Endothelial cell of umbilical vein (primary cell): ENCODE results near the gene EXOC6B. TPM values are rescaled to one million over a fixed set of nuclear protein-coding genes. Genes with fewer than 3 reads are reported as not detected.

Source experiments
- BruUV-seq: library from RNA; stranded (reverse); fragments of 400-500 nt; replicated peaks from 2 replicates; lab custom pipeline; 2021; lab: Mats Ljungman, UMichigan
- CTCF ChIA-PET: fragments of 300-600, 350-600 bp; sonication (Branson Sonifier 250); formaldehyde crosslinking; loops from one replicate; lab custom pipeline; 2021; ENCODE audit warnings: antibody characterized with exemption, inconsistent platforms; lab: Charles Lee
- POLR2A ChIA-PET: fragments of 300-600, 350-600 bp; sonication (Branson Sonifier 250); formaldehyde crosslinking; loops from one replicate; lab custom pipeline; 2021; ENCODE audit warnings: antibody characterized with exemption, inconsistent platforms; lab: Charles Lee
- DNase-seq: peaks from one replicate; pipeline ENCODE4 v3.0.0-alpha.2; 2011; ENCODE audit warnings: low read depth, low spot score
- FAIRE-seq: peaks from 2 replicates; lab custom pipeline; 2011; peaks lifted over from hg19 to GRCh38; lab: Jason Lieb, UNC
- H2AFZ ChIP-seq: 2 replicates; pipeline ENCODE4 v1.6.0; 2012; ENCODE audit warnings: low read depth, low read length, control low read depth, inconsistent platforms
- H3K27ac ChIP-seq: 2 replicates; pipeline ENCODE4 v1.5.1; 2011; ENCODE audit warnings: low read depth, mild to moderate bottlenecking, control low read depth, low read length, moderate library complexity; ENCODE audit not compliant: insufficient read depth
- H3K27me3 ChIP-seq, 2 experiments: 2 replicates each; pipeline versions ENCODE4 v1.6.0 to v1.6.1; 2011; ENCODE audit warnings: low read length in 2 of 2, mixed read lengths in 1 of 2; ENCODE audit not compliant: control insufficient read depth in 2 of 2, insufficient read depth in 2 of 2
- H3K36me3 ChIP-seq, 2 experiments: 2 replicates in 1 of 2; 3 replicates in 1 of 2; pipeline ENCODE4 v1.5.1; 2011; ENCODE audit warnings: low read length in 2 of 2, mild to moderate bottlenecking in 1 of 2, moderate library complexity in 1 of 2; ENCODE audit not compliant: control insufficient read depth in 2 of 2, insufficient read depth in 2 of 2; ENCODE audit errors: extremely low read depth in 1 of 2
- H3K4me1 ChIP-seq: 3 replicates; pipeline ENCODE4 v1.5.1; 2011; ENCODE audit warnings: mild to moderate bottlenecking, low read length; ENCODE audit not compliant: control insufficient read depth, insufficient read depth; ENCODE audit errors: extremely low read depth
- H3K4me2 ChIP-seq: 2 replicates; pipeline ENCODE4 v1.6.1; 2011; ENCODE audit warnings: low read length, control low read depth, mixed read lengths; ENCODE audit not compliant: insufficient read depth
- H3K4me3 ChIP-seq, 3 experiments: fragments of 200-600 bp in 1 of 3; sonication (generic), shearing (Covaris generic) in 1 of 3; replicated peaks in 1 of 3; 2 replicates each; pipeline ENCODE4 v1.5.1; 2011 to 2016; ENCODE audit warnings: control low read depth in 3 of 3, low read length in 3 of 3, mild to moderate bottlenecking in 2 of 3, inconsistent platforms in 1 of 3, low read depth in 1 of 3, moderate library complexity in 1 of 3; ENCODE audit not compliant: insufficient read depth in 1 of 3
- H3K79me2 ChIP-seq: 2 replicates; pipeline ENCODE4 v1.6.0; 2012; ENCODE audit warnings: low read length, inconsistent platforms; ENCODE audit not compliant: control insufficient read depth, insufficient read depth
- H3K9ac ChIP-seq: replicated peaks from 2 replicates; pipeline ENCODE3; 2011; ENCODE audit warnings: low read length, control low read depth; ENCODE audit not compliant: insufficient read depth; ENCODE audit errors: extremely low read depth
- H3K9me1 ChIP-seq: replicated peaks from 3 replicates; pipeline ENCODE4 v1.6.0; 2011; ENCODE audit warnings: mild to moderate bottlenecking, low read length; ENCODE audit not compliant: control insufficient read depth, insufficient read depth; ENCODE audit errors: extremely low read depth
- H3K9me3 ChIP-seq: replicated peaks from 2 replicates; pipeline ENCODE4 v1.5.1; 2012; ENCODE audit warnings: low read length, inconsistent platforms; ENCODE audit not compliant: control insufficient read depth, insufficient read depth
- H4K20me1 ChIP-seq: replicated peaks from 2 replicates; pipeline ENCODE3; 2011; ENCODE audit warnings: mild to moderate bottlenecking, low read length; ENCODE audit not compliant: control insufficient read depth, insufficient read depth; ENCODE audit errors: extremely low read depth
- EZH2 ChIP-seq: IDR thresholded peaks from 2 replicates; pipeline ENCODE4 v1.6.1; 2012; ENCODE audit warnings: borderline replicate concordance, low read depth, mild to moderate bottlenecking, moderate library complexity, low read length, inconsistent platforms; ENCODE audit not compliant: severe bottlenecking
- FOS ChIP-seq: IDR thresholded peaks from 2 replicates; pipeline ENCODE4 v1.6.1; 2011; ENCODE audit warnings: mild to moderate bottlenecking, low read length, moderate library complexity, borderline replicate concordance; ENCODE audit not compliant: insufficient read depth
- GATA2 ChIP-seq: IDR thresholded peaks from 2 replicates; pipeline ENCODE4 v1.7.0; 2011; ENCODE audit warnings: low read depth, mild to moderate bottlenecking, moderate library complexity, mixed read lengths, low read length; ENCODE audit not compliant: insufficient read length, insufficient read depth
- JUN ChIP-seq: IDR thresholded peaks from 2 replicates; pipeline ENCODE4 v1.6.1; 2011; ENCODE audit warnings: borderline replicate concordance, low read depth; ENCODE audit not compliant: insufficient read length, insufficient read depth
- MYC ChIP-seq: IDR thresholded peaks from one replicate; pipeline ENCODE4 v1.6.1; 2011; ENCODE audit warnings: mild to moderate bottlenecking, low read depth, low read length
- POLR2A ChIP-seq: IDR thresholded peaks from 2 replicates; pipeline ENCODE4 v1.6.1; 2012; ENCODE audit warnings: low read depth, mild to moderate bottlenecking, control low read depth, low read length
- POLR2AphosphoS5 ChIP-seq: IDR thresholded peaks from 2 replicates; pipeline ENCODE4 v1.6.1; 2012; ENCODE audit warnings: low read depth, mild to moderate bottlenecking, control low read depth, low read length, moderate library complexity; ENCODE audit not compliant: insufficient read depth
- dilution Hi-C: fragments of 300-500 bp; cut with MboI; formaldehyde crosslinking; loops from one replicate; pipeline ENCODE4 v1.15.0; 2019; ENCODE audit warnings: low sequenced_read_pairs; ENCODE audit not compliant: extremely low pct_ligation_motif_present
- intact Hi-C: fragments of 100-400 bp; cut with micrococcal nuclease; formaldehyde crosslinking; loops from one replicate; pipeline ENCODE4 v1.10.0; 2022
- polyA plus RNA-seq, 4 experiments: library from polyadenylated mRNA; depleted of rRNA in 3 of 4; stranded (reverse) in 3 of 4; unstranded in 1 of 4; fragments of >200 nt; gene quantifications; 2 replicates each; pipeline versions ENCODE4 v1.2.1 to v1.2.3, GENCODE V29; 2011 to 2012; ENCODE audit warnings: missing spikeins in 1 of 4
- total RNA-seq: library from RNA; stranded (reverse); gene quantifications from 2 replicates; pipeline ENCODE4 v1.2.3, GENCODE V29; 2021
- TF ChIP-seq, protein P1 (sequence below), 2 donors: IDR thresholded peaks; 1 replicate in 1 of 2; 2 replicates in 1 of 2; pipeline ENCODE4 v1.5.1; 2011; ENCODE audit warnings: low read length in 2 of 2, mild to moderate bottlenecking in 2 of 2, moderate library complexity in 2 of 2, control low read depth in 1 of 2, inconsistent platforms in 1 of 2, low read depth in 1 of 2; ENCODE audit not compliant: insufficient read depth in 1 of 2; ENCODE audit errors: extremely low read depth in 1 of 2
- TF ChIP-seq, protein P2 (sequence below): IDR thresholded peaks from 2 replicates; pipeline ENCODE4 v1.6.1; 2011; ENCODE audit not compliant: insufficient read depth, insufficient read length

EXOC6B gene
- total and polyA plus RNA-seq, 2 donors (not counting 3 experiments of a cell fraction or from before 2014, with no cell fraction given) = 10.8 to 34.8 TPM

DNA sequence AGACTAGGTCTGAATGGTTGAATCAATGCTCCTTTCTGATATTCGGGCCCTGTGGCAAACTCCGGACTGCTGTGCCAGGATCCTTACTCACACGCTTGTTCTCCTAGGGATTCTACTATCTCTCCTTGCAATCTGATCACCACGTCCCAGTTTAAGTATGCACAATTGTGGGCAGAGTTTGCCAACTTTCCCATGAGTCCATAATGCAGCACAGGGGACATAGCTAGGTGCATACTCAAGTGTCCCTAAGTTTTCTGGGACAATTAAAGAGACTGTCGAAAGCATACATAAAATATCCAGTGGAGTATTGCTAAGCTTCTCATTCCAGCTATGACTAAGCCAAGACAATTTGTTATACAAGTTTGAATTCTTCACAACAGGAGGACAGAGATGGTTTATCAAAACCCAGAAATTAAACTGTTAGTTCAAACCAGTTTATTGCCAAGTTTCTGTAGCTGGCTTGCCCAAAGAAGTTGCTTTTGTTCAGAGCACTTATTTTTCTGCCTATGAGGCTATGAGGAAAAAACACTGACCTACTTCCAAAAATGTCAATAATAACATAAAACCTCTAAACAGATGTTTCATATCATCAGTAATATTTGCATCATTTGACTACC, 136.1 kb downstream of the EXOC6B start:
- TF ChIP-seq POLR2AphosphoS5 (no peak), FOS (no peak), POLR2A (no peak), MYC (no peak), EZH2 (no peak), GATA2 (no peak), JUN (no peak)
- TF ChIP-seq, protein P1, sequence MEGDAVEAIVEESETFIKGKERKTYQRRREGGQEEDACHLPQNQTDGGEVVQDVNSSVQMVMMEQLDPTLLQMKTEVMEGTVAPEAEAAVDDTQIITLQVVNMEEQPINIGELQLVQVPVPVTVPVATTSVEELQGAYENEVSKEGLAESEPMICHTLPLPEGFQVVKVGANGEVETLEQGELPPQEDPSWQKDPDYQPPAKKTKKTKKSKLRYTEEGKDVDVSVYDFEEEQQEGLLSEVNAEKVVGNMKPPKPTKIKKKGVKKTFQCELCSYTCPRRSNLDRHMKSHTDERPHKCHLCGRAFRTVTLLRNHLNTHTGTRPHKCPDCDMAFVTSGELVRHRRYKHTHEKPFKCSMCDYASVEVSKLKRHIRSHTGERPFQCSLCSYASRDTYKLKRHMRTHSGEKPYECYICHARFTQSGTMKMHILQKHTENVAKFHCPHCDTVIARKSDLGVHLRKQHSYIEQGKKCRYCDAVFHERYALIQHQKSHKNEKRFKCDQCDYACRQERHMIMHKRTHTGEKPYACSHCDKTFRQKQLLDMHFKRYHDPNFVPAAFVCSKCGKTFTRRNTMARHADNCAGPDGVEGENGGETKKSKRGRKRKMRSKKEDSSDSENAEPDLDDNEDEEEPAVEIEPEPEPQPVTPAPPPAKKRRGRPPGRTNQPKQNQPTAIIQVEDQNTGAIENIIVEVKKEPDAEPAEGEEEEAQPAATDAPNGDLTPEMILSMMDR (IDR thresholded peaks at IDR 0.05; ENCODE audit: extremely low read depth in 1 of 2, insufficient read depth in 1 of 2, low read depth in 1 of 2, low read length in 2 of 2) = no peak
- TF ChIP-seq, protein P2, sequence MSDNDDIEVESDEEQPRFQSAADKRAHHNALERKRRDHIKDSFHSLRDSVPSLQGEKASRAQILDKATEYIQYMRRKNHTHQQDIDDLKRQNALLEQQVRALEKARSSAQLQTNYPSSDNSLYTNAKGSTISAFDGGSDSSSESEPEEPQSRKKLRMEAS = no peak
- POLR2A ChIA-PET = no interaction called here

More for the DNA sequence above, 136.1 kb downstream of the EXOC6B start:
- Histone ChIP-seq H2AFZ (no peak overlapping the region), H3K9me1 (no peaks in the 10 kb centered on the region), H3K9ac (no peak overlapping the region), H3K27me3 (no peaks in the 10 kb centered on the region), H3K27ac (no peak overlapping the region), H3K4me1 (no peaks in the 10 kb centered on the region), H3K4me3 (no peak overlapping the region), H3K9me3 (no peaks in the 10 kb centered on the region), H3K79me2 (no peaks in the 10 kb centered on the region), H3K36me3 (no peaks in the 10 kb centered on the region), H4K20me1 (no peaks in the 10 kb centered on the region), H3K4me2 (no peak overlapping the region)
- no peak for DNase-seq
- CTCF ChIA-PET = no interaction called here
- intact Hi-C loops = no loop called here
- no TSS peak for BruUV-seq
- FAIRE-seq = no peak
- dilution Hi-C loops = no loop called here
